CD14-positive monocyte (primary cell): ENCODE measurements around the gene ALDH1A3. TPM values are rescaled to one million over a fixed set of nuclear protein-coding genes. Genes with fewer than 3 reads are reported as not detected.

ENCODE experiments used
- DNase-seq, 3 donors: peaks; one replicate each; pipeline ENCODE4 v3.0.0-alpha.2; 2011 to 2022
- H2AFZ ChIP-seq: 2 replicates; pipeline ENCODE4 v1.6.0; 2012; ENCODE audit warnings: mild to moderate bottlenecking, low read depth, low read length, inconsistent platforms; ENCODE audit not compliant: insufficient read depth, poor library complexity, severe bottlenecking
- H3K27ac ChIP-seq, 2 donors: 1 replicate in 1 of 2; 2 replicates in 1 of 2; pipeline ENCODE4 v1.5.1; 2012 to 2013; ENCODE audit warnings: low read length in 2 of 2, control low read depth in 1 of 2, inconsistent platforms in 1 of 2, low read depth in 1 of 2, mild to moderate bottlenecking in 1 of 2
- H3K27me3 ChIP-seq, 2 donors: one replicate each; pipeline versions ENCODE4 v1.6.0 to v1.6.1; 2011 to 2013; ENCODE audit warnings: low read length in 2 of 2; ENCODE audit not compliant: control insufficient read depth in 2 of 2, insufficient read depth in 2 of 2
- H3K36me3 ChIP-seq, 2 donors: replicated peaks in 1 of 2; 1 replicate in 1 of 2; 2 replicates in 1 of 2; pipeline versions ENCODE4 v1.5.1 to v1.6.1; 2012 to 2013; ENCODE audit warnings: low read length in 2 of 2, control low read depth in 1 of 2, inconsistent platforms in 1 of 2, mild to moderate bottlenecking in 1 of 2; ENCODE audit not compliant: insufficient read depth in 2 of 2, control insufficient read depth in 1 of 2
- H3K4me1 ChIP-seq, 2 donors: 1 replicate in 1 of 2; 2 replicates in 1 of 2; pipeline versions ENCODE4 v1.5.1 to v1.6.1; 2012 to 2013; ENCODE audit warnings: low read length in 2 of 2, control low read depth in 1 of 2, inconsistent platforms in 1 of 2, mild to moderate bottlenecking in 1 of 2, moderate library complexity in 1 of 2; ENCODE audit not compliant: insufficient read depth in 2 of 2, control insufficient read depth in 1 of 2
- H3K4me2 ChIP-seq: replicated peaks from 2 replicates; pipeline ENCODE3; 2012; ENCODE audit warnings: low read length, moderate library complexity, mild to moderate bottlenecking; ENCODE audit not compliant: poor library complexity, severe bottlenecking; ENCODE audit errors: extremely low read depth
- H3K4me3 ChIP-seq, 3 experiments: fragments of 200-600 bp in 1 of 3; sonication (generic) in 1 of 3; replicated peaks in 1 of 3; 1 replicate in 2 of 3; 2 replicates in 1 of 3; pipeline ENCODE4 v1.5.1; 2011 to 2013; ENCODE audit warnings: low read length in 3 of 3, mild to moderate bottlenecking in 3 of 3, control low read depth in 2 of 3, low read depth in 2 of 3, inconsistent platforms in 1 of 3, moderate library complexity in 1 of 3
- H3K79me2 ChIP-seq: 2 replicates; pipeline ENCODE4 v1.6.0; 2012; ENCODE audit warnings: mild to moderate bottlenecking, control low read depth, inconsistent platforms, low read length, moderate library complexity; ENCODE audit not compliant: insufficient read depth
- H3K9ac ChIP-seq: 2 replicates; pipeline ENCODE4 v1.6.0; 2017; ENCODE audit warnings: low read length, mild to moderate bottlenecking; ENCODE audit not compliant: insufficient read depth, poor library complexity, severe bottlenecking
- H3K9me3 ChIP-seq, 2 donors: replicated peaks in 1 of 2; 1 replicate in 1 of 2; 2 replicates in 1 of 2; pipeline versions ENCODE4 v1.5.1 to v1.6.1; 2012 to 2013; ENCODE audit warnings: low read length in 2 of 2, control low read depth in 1 of 2; ENCODE audit not compliant: control insufficient read depth in 1 of 2, insufficient read depth in 1 of 2
- H4K20me1 ChIP-seq: 2 replicates; pipeline ENCODE4 v1.6.0; 2012; ENCODE audit warnings: mild to moderate bottlenecking, low read length, control low read depth, moderate library complexity; ENCODE audit not compliant: insufficient read depth
- H3K27ac Mint-ChIP-seq, 7 donors: one replicate each; pipeline ENCODE4 v1.8.0; 2020; ENCODE audit warnings: mild to moderate bottlenecking in 7 of 7, mixed read lengths in 7 of 7, moderate library complexity in 6 of 7, inconsistent platforms in 2 of 7
- H3K27me3 Mint-ChIP-seq, 3 donors: one replicate each; pipeline ENCODE4 v1.8.0; 2021 to 2022; ENCODE audit warnings: low read depth in 3 of 3, mild to moderate bottlenecking in 3 of 3, mixed read lengths in 3 of 3, moderate library complexity in 3 of 3, inconsistent platforms in 1 of 3
- H3K36me3 Mint-ChIP-seq, 2 donors: one replicate each; pipeline ENCODE4 v1.8.0; 2020; ENCODE audit warnings: mixed read lengths in 2 of 2, inconsistent platforms in 1 of 2, mild to moderate bottlenecking in 1 of 2
- H3K4me1 Mint-ChIP-seq: one replicate; pipeline ENCODE4 v1.8.0; 2020; ENCODE audit warnings: mild to moderate bottlenecking, mixed read lengths
- H3K4me3 Mint-ChIP-seq, 2 donors: one replicate each; pipeline ENCODE4 v1.8.0; 2020; ENCODE audit warnings: mild to moderate bottlenecking in 2 of 2, mixed read lengths in 2 of 2, moderate library complexity in 1 of 2
- H3K9me3 Mint-ChIP-seq, 7 donors: one replicate each; pipeline ENCODE4 v1.8.0; 2020 to 2022; ENCODE audit warnings: mixed read lengths in 7 of 7, mild to moderate bottlenecking in 6 of 7, moderate library complexity in 6 of 7, inconsistent platforms in 2 of 7
- WGBS: methylation state at CpG from one replicate; pipeline ENCODE4 v1.1.5; 2013; ENCODE audit warnings: missing lambda C conversion rate; ENCODE audit not compliant: insufficient coverage; 5-methylcytosine and 5-hydroxymethylcytosine counted together
- intact Hi-C, 2 donors: fragments of 100-400 bp; cut with micrococcal nuclease; formaldehyde crosslinking; loops; one replicate each; pipeline versions ENCODE4 v1.15.0 to v1.15.1; 2023
- polyA plus RNA-seq, 3 donors: library from polyadenylated mRNA; depleted of rRNA in 1 of 3; unstranded in 2 of 3; stranded (reverse) in 1 of 3; fragments of 300-500 nt in 2 of 3; fragments of >200 nt in 1 of 3; fragmentation: Illumina TruSeq in 2 of 3; gene quantifications; 1 replicate in 2 of 3; 2 replicates in 1 of 3; pipeline ENCODE4 v1.2.3, GENCODE V29; 2012 to 2021
- TF ChIP-seq, protein P1 (sequence below): fragments of 200-600 bp; IDR thresholded peaks from one replicate; pipeline ENCODE4 v1.8.0; 2022; ENCODE audit warnings: antibody characterized with exemption, mild to moderate bottlenecking

ALDH1A3 gene
- polyA plus RNA-seq, 3 donors, result not detected

- H3K9me3 ChIP-seq, result no peaks in the 10 kb centered on the region
- Mint-ChIP-seq H3K27ac (no peak overlapping the region), H3K4me1 (peaks cover 15% of the 10 kb centered on the region), H3K36me3 (no peaks in the 10 kb centered on the region), H3K27me3 (peaks cover 9 to 42% (median 19%) of the 10 kb centered on the region in 3 donors), H3K4me3 (no peak overlapping the region), H3K9me3 (peaks cover 0 to 1% (median 0%) of the 10 kb centered on the region in 7 donors)
- no peak overlapping the region for H3K4me2 ChIP-seq
- 92% methylated on average over 19 of the region's 26 CpGs for WGBS
- no peak for DNase-seq
- H2AFZ ChIP-seq, result no peak overlapping the region
- H3K9ac ChIP-seq, result no peak overlapping the region
- H3K27ac ChIP-seq, result no peak overlapping the region
- TF ChIP-seq, protein P1, sequence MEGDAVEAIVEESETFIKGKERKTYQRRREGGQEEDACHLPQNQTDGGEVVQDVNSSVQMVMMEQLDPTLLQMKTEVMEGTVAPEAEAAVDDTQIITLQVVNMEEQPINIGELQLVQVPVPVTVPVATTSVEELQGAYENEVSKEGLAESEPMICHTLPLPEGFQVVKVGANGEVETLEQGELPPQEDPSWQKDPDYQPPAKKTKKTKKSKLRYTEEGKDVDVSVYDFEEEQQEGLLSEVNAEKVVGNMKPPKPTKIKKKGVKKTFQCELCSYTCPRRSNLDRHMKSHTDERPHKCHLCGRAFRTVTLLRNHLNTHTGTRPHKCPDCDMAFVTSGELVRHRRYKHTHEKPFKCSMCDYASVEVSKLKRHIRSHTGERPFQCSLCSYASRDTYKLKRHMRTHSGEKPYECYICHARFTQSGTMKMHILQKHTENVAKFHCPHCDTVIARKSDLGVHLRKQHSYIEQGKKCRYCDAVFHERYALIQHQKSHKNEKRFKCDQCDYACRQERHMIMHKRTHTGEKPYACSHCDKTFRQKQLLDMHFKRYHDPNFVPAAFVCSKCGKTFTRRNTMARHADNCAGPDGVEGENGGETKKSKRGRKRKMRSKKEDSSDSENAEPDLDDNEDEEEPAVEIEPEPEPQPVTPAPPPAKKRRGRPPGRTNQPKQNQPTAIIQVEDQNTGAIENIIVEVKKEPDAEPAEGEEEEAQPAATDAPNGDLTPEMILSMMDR, result no peak
- peaks cover 10 to 11% of the 10 kb centered on the region in 2 donors for H3K4me1 ChIP-seq
- peaks cover 0 to 11% of the 10 kb centered on the region in 2 donors for H3K27me3 ChIP-seq
- H3K79me2 ChIP-seq, result no peaks in the 10 kb centered on the region
- H3K4me3 ChIP-seq, result no peak overlapping the region
- H3K36me3 ChIP-seq, result no peaks in the 10 kb centered on the region
- intact Hi-C loops, result no loop called here
- H4K20me1 ChIP-seq, result no peaks in the 10 kb centered on the region
Observed at GRCh38 chr15:100897221-100898151, 17.9 kb downstream of the ALDH1A3 start.

- TF ChIP-seq, protein P1, result no peak
- Mint-ChIP-seq H3K4me1 (peaks cover 20% of the 10 kb centered on the region), H3K9me3 (peaks cover 0 to 1% (median 0%) of the 10 kb centered on the region in 7 donors), H3K36me3 (no peaks in the 10 kb centered on the region), H3K27ac (no peak overlapping the region), H3K27me3 (peaks cover 4 to 36% (median 12%) of the 10 kb centered on the region in 3 donors), H3K4me3 (no peak overlapping the region)
- Histone ChIP-seq H3K27me3 (peaks cover 0 to 7% of the 10 kb centered on the region in 2 donors), H3K36me3 (no peaks in the 10 kb centered on the region), H3K9ac (no peak overlapping the region), H2AFZ (no peak overlapping the region), H3K79me2 (no peaks in the 10 kb centered on the region), H3K9me3 (no peaks in the 10 kb centered on the region), H4K20me1 (no peaks in the 10 kb centered on the region), H3K4me2 (no peak overlapping the region), H3K4me1 (peaks cover 14 to 15% of the 10 kb centered on the region in 2 donors), H3K27ac (no peak overlapping the region), H3K4me3 (no peak overlapping the region)
- DNase-seq, result no peak
- WGBS, result 91% methylated on average over 7 of the region's 9 CpGs
- intact Hi-C loops, result no loop called here
Observed at GRCh38 chr15:100898152-100898490, 18.5 kb downstream of the ALDH1A3 start.
